A673 (cell line): ENCODE data around the gene CRYBG2.

Source experiments
- CTCF ChIP-seq: fragments of 300-800, 200-600 bp; sonication (generic); conservative IDR thresholded peaks from 2 replicates; pipeline ENCODE4 v1.5.1; 2017; ENCODE audit warnings: low read depth, mild to moderate bottlenecking, antibody characterized with exemption, low read length, moderate library complexity, mixed read lengths
- EZH2 ChIP-seq: fragments of 200-600 bp; sonication (generic); IDR thresholded peaks from 2 replicates; pipeline ENCODE4 v1.6.1; 2017; ENCODE audit warnings: borderline replicate concordance, low read depth, mild to moderate bottlenecking, mixed read lengths, antibody characterized with exemption, low read length; ENCODE audit not compliant: poor library complexity, severe bottlenecking

GRCh38 chr1:26338670-26339069 lies 15.3 kb downstream of the CRYBG2 start:
- TF ChIP-seq EZH2: no peak
- no peak for TF ChIP-seq CTCF
